GM19023 (cell line): ENCODE data around the gene RSRC1.
"Not testable (repeated sequence)": the region's sequence is repeated elsewhere in the genome, so short reads cannot be mapped to it uniquely, and the experiment has no call there.

Experiments used
- ATAC-seq: cut with Tn5 transposase; IDR thresholded peaks from one replicate; pipeline ENCODE4 v1.9.1; 2021; ENCODE audit warnings: mild to moderate bottlenecking, moderate library complexity; ENCODE audit not compliant: unreplicated experiment

RSRC1 gene

GRCh38 chr3:158381262-158381868 lies 271.5 kb downstream of the RSRC1 start:
- no peak for ATAC-seq

- no peak for ATAC-seq
These were observed 272.6 kb downstream of the RSRC1 start for GRCh38 chr3:158382479-158382878.

DNA sequence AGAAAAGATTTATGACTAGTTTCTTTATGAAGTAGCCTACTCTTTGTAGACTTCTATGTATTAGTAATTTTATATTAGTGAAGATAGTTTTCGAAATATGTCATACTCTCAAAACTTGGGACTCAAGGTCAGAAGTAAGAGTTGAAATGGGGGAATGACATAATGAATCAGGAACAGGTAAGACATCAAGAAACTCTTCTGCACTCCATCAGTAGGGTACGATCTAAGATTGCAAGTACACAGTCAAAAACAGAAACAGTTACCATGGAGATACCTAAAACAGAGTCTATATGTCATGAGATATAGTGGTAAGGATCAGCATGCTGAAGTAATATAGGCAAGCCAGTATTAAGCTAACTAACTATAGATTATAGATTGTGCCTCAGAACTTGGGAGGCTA lies 274.1 kb downstream of the RSRC1 start:
- ATAC-seq, result peak; percentile 57

DNA sequence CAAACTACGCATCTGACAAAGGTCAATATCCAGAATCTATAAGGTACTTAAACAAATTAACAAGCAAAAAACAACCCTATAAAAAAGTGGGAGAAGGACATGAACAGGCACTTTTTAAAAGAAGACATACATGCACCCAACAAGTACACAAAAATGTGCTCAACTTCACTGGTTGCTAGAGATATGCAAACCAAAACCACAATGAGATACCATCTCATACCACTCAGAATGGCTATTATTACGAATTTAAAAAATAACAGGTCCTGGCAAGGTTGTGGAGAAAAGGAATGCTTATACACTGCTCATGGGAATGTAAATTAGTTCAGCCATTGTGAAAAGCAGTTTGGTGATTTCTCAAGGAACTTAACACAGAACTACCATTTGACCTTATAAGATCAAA lies 285.5 kb downstream of the RSRC1 start:
- ATAC-seq, result no peak

- no peak for ATAC-seq
These were observed 292.7 kb downstream of the RSRC1 start for GRCh38 chr3:158402590-158402989.

DNA sequence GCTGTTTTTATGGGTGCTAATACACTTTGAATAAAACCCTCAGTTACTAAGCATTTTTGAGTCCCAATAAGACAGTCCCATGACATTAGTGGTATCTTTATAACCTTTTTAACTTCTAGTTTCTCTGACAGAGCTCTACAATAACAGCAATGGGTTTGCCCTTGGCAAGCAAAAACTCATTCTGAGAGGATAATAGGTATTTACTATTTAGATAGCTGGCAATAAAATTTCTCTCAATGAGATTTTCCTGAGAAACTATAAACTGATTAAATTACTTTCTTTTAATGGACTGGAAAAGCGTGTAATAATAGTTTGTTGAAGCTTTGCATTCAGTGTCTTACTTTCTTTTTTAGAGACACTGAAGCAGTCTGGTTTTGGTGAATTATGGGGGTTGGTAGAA lies 293.1 kb downstream of the RSRC1 start:
- no peak for ATAC-seq

DNA sequence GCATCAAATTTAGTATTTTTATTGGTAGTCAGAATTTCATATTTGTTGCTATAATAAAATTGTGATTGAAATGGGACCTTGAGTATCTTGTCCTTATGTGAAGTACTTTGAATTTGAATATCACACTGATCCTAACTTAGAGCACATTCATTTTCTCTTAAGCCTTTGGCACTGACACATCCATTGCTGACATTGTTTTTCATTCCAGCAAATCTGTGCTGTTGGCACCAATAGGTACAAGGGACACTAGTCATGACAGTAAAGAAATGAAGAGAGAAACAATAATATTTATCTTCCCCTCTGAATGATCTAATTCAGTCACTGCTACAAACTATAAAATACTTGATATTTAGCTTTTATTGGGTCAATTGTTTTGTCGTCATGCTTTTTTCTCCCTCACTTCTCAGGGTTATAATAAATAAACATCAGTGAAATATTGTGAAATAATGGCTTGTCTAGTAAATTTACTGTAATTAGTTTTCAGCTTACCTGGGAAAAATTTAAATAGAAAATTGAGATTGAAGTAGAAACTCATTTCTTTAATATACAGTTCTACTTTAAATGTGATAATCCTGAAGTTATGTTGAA lies 294.3 kb downstream of the RSRC1 start:
- ATAC-seq, result no peak

GRCh38 chr3:158405507-158405906 lies 295.6 kb downstream of the RSRC1 start:
- ATAC-seq, result no peak

DNA sequence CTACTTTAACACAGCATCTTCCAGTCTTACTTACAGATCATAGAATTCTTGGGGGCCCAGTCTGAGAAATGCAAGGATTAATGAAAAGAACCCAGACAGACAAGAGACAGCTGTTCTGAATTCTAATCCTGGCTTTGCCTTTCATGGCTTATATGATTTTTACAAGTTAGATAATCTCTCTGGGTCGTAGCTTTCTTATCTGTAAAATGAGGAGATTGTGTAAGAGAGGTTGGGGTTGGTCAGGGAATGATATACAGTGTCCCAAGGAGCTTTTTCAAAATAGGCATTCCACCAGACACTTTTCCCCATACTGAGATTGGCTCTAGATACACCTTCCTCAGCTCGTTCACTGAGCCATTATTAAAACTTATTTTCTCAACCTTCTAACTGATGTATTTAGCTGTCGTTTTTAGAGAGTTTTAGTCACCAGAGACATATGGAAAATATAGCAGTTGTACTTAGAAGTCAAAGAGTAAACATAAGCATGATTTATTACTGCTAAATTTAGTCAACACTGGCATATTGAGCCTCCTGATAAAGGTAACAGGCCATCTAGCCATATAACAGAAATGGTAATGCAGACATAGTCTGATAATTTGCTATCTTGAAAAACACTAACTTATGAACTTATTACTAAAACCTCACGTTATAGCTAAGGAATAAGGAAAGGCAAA lies 298.1 kb downstream of the RSRC1 start:
- ATAC-seq, result no peak

GRCh38 chr3:158408518-158408897 lies 298.6 kb downstream of the RSRC1 start:
- not testable (repeated sequence) for ATAC-seq

DNA sequence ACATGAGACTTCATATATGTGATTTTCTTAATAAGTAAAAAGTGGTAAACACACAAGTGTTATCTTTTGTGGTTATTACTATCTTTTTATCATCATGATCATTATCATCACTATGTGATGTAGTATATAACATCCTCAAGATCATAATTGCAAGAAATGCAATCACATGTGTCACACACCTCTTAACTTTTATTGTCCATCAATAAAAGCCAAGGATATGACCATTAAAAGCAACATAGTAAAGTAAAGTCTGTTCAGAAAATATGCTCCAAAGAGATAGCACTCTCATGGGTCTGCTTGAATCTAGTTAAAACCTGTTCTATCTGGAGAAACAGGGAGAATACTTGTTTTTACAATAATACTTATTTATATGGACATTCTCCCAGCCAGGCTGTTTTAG lies 308.1 kb downstream of the RSRC1 start:
- ATAC-seq, result no peak

- ATAC-seq, result no peak
These were observed 310.1 kb downstream of the RSRC1 start for GRCh38 chr3:158419820-158420653.

GRCh38 chr3:158420654-158421396 lies 310.9 kb downstream of the RSRC1 start:
- ATAC-seq, result peak; percentile 97

- ATAC-seq, result no peak
These were observed 320.6 kb downstream of the RSRC1 start for GRCh38 chr3:158430448-158430847.

DNA sequence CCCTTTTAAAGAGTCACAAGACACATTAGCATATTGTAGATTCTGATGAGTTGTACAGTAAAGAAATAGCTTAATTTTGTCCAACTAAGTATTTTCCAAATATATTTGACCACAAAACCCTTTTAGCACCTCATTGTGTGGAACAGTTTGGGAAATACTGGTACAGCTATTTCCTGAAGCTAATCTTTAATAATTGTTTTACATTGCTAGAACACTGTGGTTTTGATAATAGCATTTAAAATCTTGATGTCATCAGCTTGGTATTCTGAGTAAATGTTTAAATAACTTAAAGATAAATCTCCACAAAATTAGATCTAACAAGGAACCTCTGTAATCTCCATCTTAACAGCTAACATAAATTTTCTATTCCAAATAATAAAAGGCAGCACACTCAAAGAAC lies 321.1 kb downstream of the RSRC1 start:
- no peak for ATAC-seq

GRCh38 chr3:158431829-158432228 lies 321.9 kb downstream of the RSRC1 start:
- ATAC-seq, result no peak

GRCh38 chr3:158434412-158435038 lies 324.6 kb downstream of the RSRC1 start:
- peak; percentile 84 for ATAC-seq

DNA sequence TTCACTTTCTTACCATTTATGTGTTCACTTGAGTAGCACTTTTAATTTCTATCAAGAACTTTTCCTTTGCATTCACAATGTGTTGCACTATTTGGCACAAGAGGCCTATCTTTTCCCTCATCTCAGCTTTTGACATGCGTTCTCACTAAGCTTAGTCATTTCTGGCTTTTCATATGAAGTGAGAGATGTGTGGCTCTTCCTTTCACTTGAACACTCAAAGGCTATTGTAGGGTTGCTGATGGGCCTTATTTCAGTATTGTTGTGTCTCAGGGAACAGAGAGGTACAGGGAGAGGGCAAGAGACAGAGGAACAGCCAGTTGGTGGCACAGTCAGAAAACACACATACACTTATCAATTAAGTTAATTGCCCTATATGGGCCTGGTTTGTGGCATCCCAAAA lies 333.7 kb downstream of the RSRC1 start:
- peak; percentile 91 for ATAC-seq

- no peak for ATAC-seq
These were observed 337.5 kb downstream of the RSRC1 start for GRCh38 chr3:158447408-158447807.

- ATAC-seq, result no peak
These were observed 341.6 kb downstream of the RSRC1 start for GRCh38 chr3:158451405-158452055.
